GM19395 (cell line): Measurements from ENCODE around the gene LRIG1.
A peak's percentile ranks its signal among the peaks of the same experiment; 100 is the strongest.

ENCODE experiments used
- ATAC-seq: cut with Tn5 transposase; IDR thresholded peaks from one replicate; pipeline ENCODE4 v1.9.1; 2021; ENCODE audit warnings: mild to moderate bottlenecking, moderate library complexity; ENCODE audit not compliant: unreplicated experiment

LRIG1 gene

GRCh38 chr3:66500576-66501482, at the start of gene LRIG1:
Gene LRIG1, minus strand, starts transcription at chr3:66501022. Its CDS starts 615 bp downstream, at chr3:66500407.
- peak; percentile 96 for ATAC-seq

- no peak for ATAC-seq
Measured at GRCh38 chr3:66544619-66545429, 44.0 kb upstream of the LRIG1 start.

- ATAC-seq, result no peak
Measured at GRCh38 chr3:66542153-66542552, 41.3 kb upstream of the LRIG1 start.

GRCh38 chr3:66539466-66539989, 38.7 kb upstream of the LRIG1 start:
- ATAC-seq, result no peak

GRCh38 chr3:66538390-66538789, 37.6 kb upstream of the LRIG1 start:
- no peak for ATAC-seq

GRCh38 chr3:66537735-66538134, 36.9 kb upstream of the LRIG1 start:
- ATAC-seq, result no peak

- no peak for ATAC-seq
Measured at GRCh38 chr3:66536791-66537190, 36.0 kb upstream of the LRIG1 start.

- ATAC-seq, result no peak
Measured at GRCh38 chr3:66534304-66534845, 33.6 kb upstream of the LRIG1 start.

GRCh38 chr3:66532613-66533012, 31.8 kb upstream of the LRIG1 start:
- ATAC-seq, result no peak

- no peak for ATAC-seq
Measured at GRCh38 chr3:66532160-66532587, 31.4 kb upstream of the LRIG1 start.

- ATAC-seq, result no peak
Measured at GRCh38 chr3:66531256-66531655, 30.4 kb upstream of the LRIG1 start.

- no peak for ATAC-seq
Measured at GRCh38 chr3:66527246-66527645, 26.4 kb upstream of the LRIG1 start.

GRCh38 chr3:66525771-66526170, 24.9 kb upstream of the LRIG1 start:
- ATAC-seq, result no peak

- no peak for ATAC-seq
Measured at GRCh38 chr3:66520724-66521123, 19.9 kb upstream of the LRIG1 start.

GRCh38 chr3:66518644-66519043, 17.8 kb upstream of the LRIG1 start:
- ATAC-seq, result no peak

- ATAC-seq, result no peak
Measured at GRCh38 chr3:66518126-66518525, 17.3 kb upstream of the LRIG1 start.

- no peak for ATAC-seq
Measured at GRCh38 chr3:66517241-66517640, 16.4 kb upstream of the LRIG1 start.

- ATAC-seq, result no peak
Measured at GRCh38 chr3:66508461-66508860, 7.6 kb upstream of the LRIG1 start.

- no peak for ATAC-seq
Measured at GRCh38 chr3:66507423-66508260, 6.8 kb upstream of the LRIG1 start.

- ATAC-seq, result no peak
Measured at GRCh38 chr3:66506154-66506553, 5.3 kb upstream of the LRIG1 start.
